GM10266 (cell line): ENCODE measurements around the gene PIAS3.
"Not testable (repeated sequence)": the region's sequence is repeated elsewhere in the genome, so short reads cannot be mapped to it uniquely, and the experiment has no call there.

ENCODE experiments used
- DNase-seq: peaks from one replicate; pipeline ENCODE4 v3.0.0; 2012; ENCODE audit errors: extremely low spot score
- CTCF ChIP-seq: IDR thresholded peaks from 2 replicates; pipeline ENCODE4 v1.5.1; 2012; ENCODE audit warnings: mild to moderate bottlenecking, low read depth; ENCODE audit not compliant: control insufficient read depth, insufficient read depth; ENCODE audit errors: missing control alignments

Gene PIAS3

DNA sequence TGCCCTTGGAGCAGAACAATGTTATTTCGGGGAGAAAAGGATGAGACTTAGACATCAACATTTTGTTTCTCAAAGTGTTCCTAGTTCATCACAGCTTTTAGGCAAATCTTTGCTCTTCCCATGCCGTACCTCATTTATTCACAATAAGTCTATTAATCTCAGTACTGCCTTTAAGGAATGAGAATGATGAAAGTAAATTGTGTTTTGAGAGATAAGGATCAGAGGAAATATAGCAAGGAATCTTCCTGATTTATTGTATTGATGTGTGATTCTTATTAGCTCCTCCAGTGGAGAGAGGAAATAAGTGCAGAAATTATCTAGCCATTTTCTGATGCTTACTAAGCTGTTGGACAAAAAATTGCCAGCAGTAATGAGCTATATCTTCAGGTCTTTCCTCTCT lies 32.9 kb downstream of the PIAS3 start:
- no peak for TF ChIP-seq CTCF
- no peak for DNase-seq

GRCh38 chr1:145824499-145824842 lies 34.4 kb downstream of the PIAS3 start:
- DNase-seq, result no peak
- TF ChIP-seq CTCF, result no peak

- no peak for TF ChIP-seq CTCF
These were observed 35.0 kb downstream of the PIAS3 start, which contains the start of the genes POLR3C and RNF115 for GRCh38 chr1:145823565-145824498. POLR3C (plus strand) TSS chr1:145824200; CDS start chr1:145825777, 1,577 bp downstream. RNF115 (minus strand) TSS chr1:145824095; CDS start chr1:145823873, 222 bp downstream.

GRCh38 chr1:145822779-145823331 lies 36.0 kb downstream of the PIAS3 start:
- not testable (repeated sequence) for DNase-seq

More at GRCh38 chr1:145823565-145824498, 35.0 kb downstream of the PIAS3 start, which contains the start of the genes POLR3C and RNF115:
- DNase-seq, result peak; percentile 85

DNA sequence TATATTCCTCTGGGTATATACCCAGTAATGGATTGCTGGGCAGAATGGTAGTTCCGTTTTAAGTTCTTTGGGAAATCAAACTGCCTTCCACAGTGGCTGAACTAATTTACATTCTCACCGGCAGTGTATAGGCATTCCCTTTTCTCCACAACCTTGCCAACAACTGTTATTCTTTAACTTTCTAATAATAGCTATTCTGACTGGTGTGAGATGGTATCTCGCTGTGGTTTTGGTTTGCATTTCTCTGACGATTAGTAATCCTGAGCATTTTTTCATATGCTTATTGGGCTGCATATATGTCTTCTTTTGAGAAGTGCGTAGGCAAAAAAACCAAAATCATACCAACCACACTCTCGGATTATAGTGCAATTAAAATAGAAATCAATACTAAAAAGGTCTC lies 40.8 kb downstream of the PIAS3 start:
- not testable (repeated sequence) for DNase-seq

DNA sequence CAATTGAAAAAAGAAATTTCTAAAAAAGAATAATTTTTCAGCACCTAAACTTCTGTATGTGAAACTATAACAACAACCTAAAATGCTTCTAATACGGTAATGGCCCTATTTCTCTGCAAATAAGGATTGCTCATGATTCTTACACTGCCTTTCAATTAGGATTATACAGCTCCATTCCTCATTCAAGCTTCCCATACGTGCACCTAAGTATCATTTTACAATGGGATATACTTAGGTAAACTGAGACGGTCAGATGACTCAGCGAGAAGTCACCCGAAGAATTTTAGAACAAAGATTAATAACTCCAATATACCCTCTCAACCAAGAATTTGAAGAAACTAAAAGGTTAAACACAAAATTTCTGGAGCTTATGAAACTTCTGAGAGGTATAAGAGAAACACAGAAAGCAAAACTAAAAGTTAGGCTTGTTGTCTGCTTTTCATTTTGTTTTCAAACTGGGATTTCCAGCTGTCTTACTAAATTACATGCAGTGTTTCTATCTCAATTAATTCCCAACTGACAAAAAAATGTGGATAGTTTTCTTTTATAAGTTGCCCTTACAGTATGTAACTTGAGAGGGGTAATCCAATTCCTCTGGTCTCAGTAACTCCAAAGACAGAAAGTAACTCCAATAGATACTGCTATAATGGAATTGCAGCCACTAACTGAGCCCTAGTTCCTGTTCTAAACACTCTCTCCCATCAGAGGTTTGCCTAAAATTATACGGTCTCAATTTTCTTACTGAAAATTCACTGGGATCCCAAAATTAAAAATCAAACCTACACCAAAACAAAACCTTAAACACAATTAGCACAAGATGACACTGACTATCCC lies 45.7 kb downstream of the PIAS3 start:
- DNase-seq, result not testable (repeated sequence)

- no peak for TF ChIP-seq CTCF
- no peak for DNase-seq
These were observed 52.0 kb downstream of the PIAS3 start for GRCh38 chr1:145806844-145807243.

GRCh38 chr1:145806408-145806807 lies 52.5 kb downstream of the PIAS3 start:
- DNase-seq, result no peak
- no peak for TF ChIP-seq CTCF
